ENCODE results near the gene PWWP2B. TPM values are rescaled to one million over a fixed set of nuclear protein-coding genes. Genes with fewer than 3 reads are reported as not detected.

The PWWP2B gene
- total RNA-seq, 2 experiments from 2014 or later: 2.9 to 3.1 TPM

- H3K9me3 Mint-ChIP-seq: no peaks in the 10 kb centered on the region
- no peaks in the 10 kb centered on the region for H3K27me3 Mint-ChIP-seq
- DNase-seq: no peak
- no peak overlapping the region for H3K4me3 Mint-ChIP-seq
- H3K4me1 Mint-ChIP-seq: peaks cover 16% of the 10 kb centered on the region
- peak overlapping the region; percentile 62 for H3K27ac Mint-ChIP-seq
- no peaks in the 10 kb centered on the region for H3K36me3 Mint-ChIP-seq
Observed at GRCh38 chr10:132419538-132420468, 22.8 kb downstream of the PWWP2B start.

- DNase-seq: no peak
- Mint-ChIP-seq H3K36me3 (no peaks in the 10 kb centered on the region), H3K27me3 (no peaks in the 10 kb centered on the region), H3K27ac (peak overlapping the region; percentile 62), H3K9me3 (no peaks in the 10 kb centered on the region), H3K4me1 (peaks cover 16% of the 10 kb centered on the region), H3K4me3 (no peak overlapping the region)
Observed at GRCh38 chr10:132420469-132420980, 23.5 kb downstream of the PWWP2B start.

- no peak overlapping the region for H3K4me3 Mint-ChIP-seq
Observed at GRCh38 chr10:132420981-132421846, 24.2 kb downstream of the PWWP2B start.

GRCh38 chr10:132421847-132422751 is 25.1 kb downstream of the PWWP2B start:
- no peaks in the 10 kb centered on the region for H3K9me3 Mint-ChIP-seq
- H3K27me3 Mint-ChIP-seq: no peaks in the 10 kb centered on the region
- no peaks in the 10 kb centered on the region for H3K36me3 Mint-ChIP-seq
- H3K27ac Mint-ChIP-seq: peak overlapping the region; percentile 66
- no peak for DNase-seq
- no peak overlapping the region for H3K4me3 Mint-ChIP-seq
- peaks cover 16% of the 10 kb centered on the region for H3K4me1 Mint-ChIP-seq

More at GRCh38 chr10:132420981-132421846, 24.2 kb downstream of the PWWP2B start:
- H3K9me3 Mint-ChIP-seq: no peaks in the 10 kb centered on the region
- H3K4me1 Mint-ChIP-seq: peaks cover 16% of the 10 kb centered on the region
- DNase-seq: no peak
- H3K27me3 Mint-ChIP-seq: no peaks in the 10 kb centered on the region
- H3K27ac Mint-ChIP-seq: peak overlapping the region; percentile 34
- no peaks in the 10 kb centered on the region for H3K36me3 Mint-ChIP-seq

- Mint-ChIP-seq H3K4me3 (no peak overlapping the region), H3K36me3 (no peaks in the 10 kb centered on the region), H3K27me3 (no peaks in the 10 kb centered on the region), H3K4me1 (peaks cover 16% of the 10 kb centered on the region), H3K27ac (peak overlapping the region; percentile 66), H3K9me3 (no peaks in the 10 kb centered on the region)
- no peak for DNase-seq
Observed at GRCh38 chr10:132422903-132423825, 26.2 kb downstream of the PWWP2B start.

DNA sequence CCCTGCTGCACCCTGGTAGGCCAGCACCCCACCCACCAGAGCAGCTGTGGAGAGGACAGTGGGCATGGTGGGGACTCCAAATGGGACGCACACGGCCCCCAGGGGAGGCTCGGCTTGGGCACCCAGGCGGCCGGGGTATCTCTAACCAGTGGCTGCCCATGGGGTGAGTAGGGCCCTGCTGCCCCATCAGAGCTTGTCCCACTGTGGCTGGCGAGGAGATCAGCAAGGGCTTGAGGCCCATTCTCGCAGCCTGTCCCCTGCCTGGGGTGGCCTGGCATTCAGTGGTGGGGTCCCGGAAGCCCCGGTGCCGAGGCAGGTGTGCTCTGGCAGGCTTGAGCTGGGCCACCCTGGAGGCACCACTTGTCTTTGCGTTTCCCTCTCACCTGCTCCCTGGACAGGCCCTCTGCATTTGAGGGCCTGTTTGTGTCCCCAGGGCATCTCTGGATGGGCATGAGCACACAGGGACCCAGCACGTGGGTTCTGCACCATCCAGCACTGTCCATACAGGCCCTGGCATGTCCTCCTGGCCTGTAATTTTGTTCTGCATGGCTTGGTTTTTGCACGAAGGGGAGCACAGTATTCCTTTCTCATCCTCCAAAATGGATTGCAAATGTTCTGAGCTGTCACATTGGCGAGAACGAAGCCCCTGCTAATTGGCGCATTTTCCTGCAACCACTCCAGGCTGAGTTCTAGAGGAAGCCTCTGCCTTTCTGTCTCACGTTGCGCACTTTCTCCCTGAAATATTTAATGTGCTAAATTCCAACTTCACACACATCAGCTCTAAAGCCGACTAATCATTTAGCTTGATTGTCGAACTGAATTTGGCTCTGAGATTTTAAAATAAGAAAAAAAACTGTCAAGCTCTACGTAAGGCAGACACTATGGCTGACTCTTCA is 27.2 kb downstream of the PWWP2B start:
- Mint-ChIP-seq H3K4me1 (peaks cover 16% of the 10 kb centered on the region), H3K36me3 (no peaks in the 10 kb centered on the region), H3K9me3 (no peaks in the 10 kb centered on the region), H3K4me3 (no peak overlapping the region), H3K27me3 (no peaks in the 10 kb centered on the region), H3K27ac (no peak overlapping the region)
- DNase-seq: no peak

- peaks cover 16% of the 10 kb centered on the region for H3K4me1 Mint-ChIP-seq
- H3K4me3 Mint-ChIP-seq: no peak overlapping the region
- no peak for DNase-seq
- H3K27ac Mint-ChIP-seq: no peak overlapping the region
- no peaks in the 10 kb centered on the region for H3K9me3 Mint-ChIP-seq
- H3K36me3 Mint-ChIP-seq: no peaks in the 10 kb centered on the region
- no peaks in the 10 kb centered on the region for H3K27me3 Mint-ChIP-seq
Observed at GRCh38 chr10:132425029-132425756, 28.2 kb downstream of the PWWP2B start.

DNA sequence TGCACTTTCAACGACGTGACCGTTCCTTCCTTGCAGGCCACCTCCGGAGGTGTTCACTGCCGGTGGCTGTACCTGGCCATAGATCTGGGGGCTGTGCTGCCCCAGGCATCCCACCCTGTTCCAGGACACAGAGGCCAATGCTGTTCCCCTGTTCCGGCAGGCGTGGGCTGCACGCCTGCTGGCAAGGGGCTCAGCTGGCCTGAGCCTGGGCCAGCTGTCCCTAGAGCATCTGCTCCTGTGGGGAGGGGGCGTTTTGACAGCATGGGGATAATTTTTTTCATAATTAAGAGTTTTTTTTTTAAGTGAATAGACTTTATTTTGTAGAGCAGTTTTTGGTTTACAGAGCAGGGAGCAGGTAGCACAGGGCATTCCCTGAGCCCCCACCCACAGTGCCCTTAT is 28.8 kb downstream of the PWWP2B start:
- H3K27me3 Mint-ChIP-seq: no peaks in the 10 kb centered on the region
- no peak for DNase-seq
- H3K9me3 Mint-ChIP-seq: no peaks in the 10 kb centered on the region

DNA sequence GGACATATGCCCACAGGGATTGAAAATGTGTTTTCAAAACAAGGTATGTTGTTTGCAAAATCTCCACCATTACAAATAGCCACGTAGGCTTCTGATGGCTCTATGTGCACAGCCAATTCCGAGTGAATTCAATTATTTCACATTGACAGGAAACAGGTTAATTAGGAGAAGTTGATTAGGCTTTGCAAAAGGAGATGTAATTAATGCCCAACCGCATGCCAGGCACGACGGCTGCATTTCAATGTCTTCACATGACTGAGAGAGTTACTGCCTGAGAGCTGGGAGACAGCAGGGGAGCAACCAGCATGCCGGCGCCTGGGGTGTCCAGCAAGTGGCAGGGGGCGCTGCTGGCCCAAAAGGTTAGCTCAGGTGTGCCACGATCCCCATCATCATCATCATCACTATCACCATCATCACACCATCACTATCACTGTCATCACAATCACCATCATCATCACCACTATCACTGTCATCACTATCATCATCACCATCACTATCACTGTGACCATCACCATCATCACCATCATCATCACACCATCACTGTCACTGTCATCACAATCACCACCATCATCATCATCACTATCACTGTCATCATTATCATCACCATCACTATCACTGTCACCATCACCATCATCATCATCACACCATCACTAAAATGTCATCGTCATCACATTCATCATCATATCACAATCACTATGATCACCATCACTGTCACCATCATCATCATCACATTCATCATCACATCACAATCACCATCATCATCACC is 30.2 kb downstream of the PWWP2B start:
- DNase-seq: no peak
- Mint-ChIP-seq H3K36me3 (no peaks in the 10 kb centered on the region), H3K4me3 (no peak overlapping the region), H3K4me1 (peaks cover 9% of the 10 kb centered on the region), H3K9me3 (no peaks in the 10 kb centered on the region), H3K27ac (no peak overlapping the region), H3K27me3 (no peaks in the 10 kb centered on the region)

More for the DNA sequence above, 28.8 kb downstream of the PWWP2B start:
- Mint-ChIP-seq H3K36me3 (no peaks in the 10 kb centered on the region), H3K27ac (no peak overlapping the region), H3K4me3 (no peak overlapping the region), H3K4me1 (peaks cover 16% of the 10 kb centered on the region)

GRCh38 chr10:132427939-132428367 is 31.0 kb downstream of the PWWP2B start:
- Mint-ChIP-seq H3K4me3 (no peak overlapping the region), H3K27me3 (no peaks in the 10 kb centered on the region), H3K9me3 (no peaks in the 10 kb centered on the region), H3K27ac (no peak overlapping the region), H3K36me3 (no peaks in the 10 kb centered on the region), H3K4me1 (peaks cover 4% of the 10 kb centered on the region)
- DNase-seq: no peak

DNA sequence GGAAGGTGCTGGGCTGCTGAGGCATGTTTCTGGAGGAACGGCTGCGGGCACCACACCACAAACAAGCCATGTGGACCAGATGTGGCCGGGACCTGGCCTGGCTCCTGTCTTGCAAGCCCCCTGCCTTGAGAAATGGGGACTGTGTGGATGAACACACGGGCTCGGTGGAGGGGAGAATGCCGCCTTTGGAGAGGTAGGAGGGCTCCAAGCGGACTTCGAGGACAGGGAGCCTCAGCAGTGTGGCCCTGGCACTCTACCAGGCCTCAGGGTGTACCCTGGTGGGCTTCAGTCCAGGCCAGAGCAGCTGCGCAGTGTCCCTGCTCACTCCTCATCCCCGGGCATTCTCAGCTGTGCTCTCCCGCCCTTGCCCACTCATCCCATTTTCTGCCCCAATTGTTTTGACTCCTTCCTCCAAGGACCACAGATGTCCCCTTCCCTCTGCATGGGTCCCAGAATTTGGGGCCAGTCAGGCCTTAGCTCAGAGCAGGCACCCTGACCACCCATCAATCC is 31.5 kb downstream of the PWWP2B start:
- H3K4me1 Mint-ChIP-seq: no peaks in the 10 kb centered on the region
- H3K9me3 Mint-ChIP-seq: no peaks in the 10 kb centered on the region
- H3K27me3 Mint-ChIP-seq: no peaks in the 10 kb centered on the region
- H3K27ac Mint-ChIP-seq: no peak overlapping the region
- no peaks in the 10 kb centered on the region for H3K36me3 Mint-ChIP-seq
- DNase-seq: no peak
- no peak overlapping the region for H3K4me3 Mint-ChIP-seq

Measured in activated naive CD8-positive, alpha-beta T cell treated with anti-CD3 and anti-CD28 coated beads for 36 hours (primary cell).